Liver (tissue), 9 donors: Measurements from ENCODE around the gene BRAT1. TPM values are rescaled to one million over a fixed set of nuclear protein-coding genes. Genes with fewer than 3 reads are reported as not detected.

ENCODE experiments used
- DNase-seq: peaks from one replicate; pipeline ENCODE4 v3.0.0-alpha.2; 2017; ENCODE audit warnings: low spot score
- H3K27ac ChIP-seq, 2 donors: one replicate each; pipeline ENCODE4 v1.7.0; 2013; ENCODE audit warnings: inconsistent platforms in 2 of 2, low read length in 2 of 2, control low read depth in 1 of 2, low read depth in 1 of 2, mild to moderate bottlenecking in 1 of 2
- H3K27me3 ChIP-seq, 4 donors: one replicate each; pipeline versions ENCODE4 v1.6.1 to v1.7.0; 2013; ENCODE audit warnings: low read length in 3 of 4, inconsistent platforms in 1 of 4, mild to moderate bottlenecking in 1 of 4, moderate library complexity in 1 of 4; ENCODE audit not compliant: control insufficient read depth in 4 of 4, insufficient read depth in 4 of 4
- H3K36me3 ChIP-seq, 4 donors: one replicate each; pipeline versions ENCODE4 v1.6.1 to v1.7.0; 2013; ENCODE audit warnings: low read length in 3 of 4, mild to moderate bottlenecking in 3 of 4, low read depth in 1 of 4, moderate library complexity in 1 of 4; ENCODE audit not compliant: control insufficient read depth in 4 of 4, insufficient read depth in 3 of 4
- H3K4me1 ChIP-seq, 4 donors: one replicate each; pipeline versions ENCODE4 v1.6.1 to v1.7.0; 2013; ENCODE audit warnings: low read length in 3 of 4, mild to moderate bottlenecking in 3 of 4, moderate library complexity in 1 of 4; ENCODE audit not compliant: control insufficient read depth in 4 of 4, insufficient read depth in 4 of 4
- H3K4me3 ChIP-seq, 3 donors: one replicate each; pipeline versions ENCODE4 v1.6.1 to v1.7.0; 2013; ENCODE audit warnings: low read length in 3 of 3, control low read depth in 1 of 3, low read depth in 1 of 3, mild to moderate bottlenecking in 1 of 3
- H3K9ac ChIP-seq, 2 donors: one replicate each; pipeline ENCODE4 v1.7.0; 2013; ENCODE audit warnings: low read length in 2 of 2, mild to moderate bottlenecking in 2 of 2, moderate library complexity in 2 of 2, control low read depth in 1 of 2, low read depth in 1 of 2
- H3K9me3 ChIP-seq, 4 donors: one replicate each; pipeline versions ENCODE4 v1.6.1 to v1.7.0; 2013; ENCODE audit warnings: low read length in 3 of 4; ENCODE audit not compliant: control insufficient read depth in 4 of 4
- CTCF ChIP-seq: fragments of 150-350 bp; IDR thresholded peaks from 2 replicates; pipeline ENCODE4 v1.5.1; 2017; ENCODE audit warnings: improper control_type of control experiment, low read depth, low read length; ENCODE audit not compliant: missing input control
- EGR1 ChIP-seq, 2 donors: IDR thresholded peaks; 2 replicates each; pipeline ENCODE4 v1.6.1; 2016 to 2018; ENCODE audit warnings: antibody characterized with exemption in 2 of 2, low read depth in 2 of 2
- FOXA1 ChIP-seq: IDR thresholded peaks from 2 replicates; pipeline ENCODE4 v1.6.1; 2016; ENCODE audit warnings: antibody characterized with exemption
- FOXA2 ChIP-seq: IDR thresholded peaks from 2 replicates; pipeline ENCODE4 v1.6.1; 2016; ENCODE audit warnings: antibody characterized with exemption
- GABPA ChIP-seq, 2 donors: IDR thresholded peaks in 1 of 2; conservative IDR thresholded peaks in 1 of 2; 2 replicates each; pipeline ENCODE4 v1.6.1; 2016; ENCODE audit warnings: antibody characterized with exemption in 2 of 2, mild to moderate bottlenecking in 1 of 2, moderate library complexity in 1 of 2
- HNF4G ChIP-seq: IDR thresholded peaks from 2 replicates; pipeline ENCODE4 v1.6.1; 2016; ENCODE audit warnings: antibody characterized with exemption
- JUND ChIP-seq, 2 donors: IDR thresholded peaks; 2 replicates each; pipeline ENCODE4 v1.6.1; 2016; ENCODE audit warnings: antibody characterized with exemption in 2 of 2
- NR2F2 ChIP-seq: IDR thresholded peaks from 2 replicates; pipeline ENCODE4 v1.6.1; 2016; ENCODE audit warnings: antibody characterized with exemption
- RAD21 ChIP-seq, 2 donors: IDR thresholded peaks; 2 replicates each; pipeline ENCODE4 v1.6.1; 2016; ENCODE audit warnings: antibody characterized with exemption in 2 of 2, mild to moderate bottlenecking in 2 of 2
- SP1 ChIP-seq: IDR thresholded peaks from 2 replicates; pipeline ENCODE4 v1.6.1; 2018; ENCODE audit warnings: antibody characterized with exemption, mild to moderate bottlenecking
- YY1 ChIP-seq: IDR thresholded peaks from 2 replicates; pipeline ENCODE4 v1.6.1; 2016; ENCODE audit warnings: antibody characterized with exemption, mild to moderate bottlenecking
- WGBS: extraction: QIAGEN DNeasy Blood & Tissue Kit; methylation state at CpG from one replicate; pipeline ENCODE4 v1.1.7; 2013; 5-methylcytosine and 5-hydroxymethylcytosine counted together
- polyA plus RNA-seq, 2 donors: library from polyadenylated mRNA; stranded (reverse) in 1 of 2; unstranded in 1 of 2; fragments of 200-250 nt in 1 of 2; fragments of >200 nt in 1 of 2; fragmentation: Nextera tagmentation in 1 of 2; extraction: Ambion mirVana in 1 of 2; gene quantifications; one replicate each; pipeline versions ENCODE4 v1.2.1 to v1.2.3, GENCODE V29; 2013 to 2015
- total RNA-seq, 2 donors: library from RNA; depleted of rRNA; stranded (reverse); fragments of >200 nt; gene quantifications; one replicate each; pipeline ENCODE4 v1.2.3, GENCODE V29; 2014
- TF ChIP-seq, protein P1 (sequence below): IDR thresholded peaks from 2 replicates; pipeline ENCODE4 v1.6.1; 2016; ENCODE audit warnings: antibody characterized with exemption, mild to moderate bottlenecking
- TF ChIP-seq, protein P2 (sequence below): IDR thresholded peaks from 2 replicates; pipeline ENCODE4 v1.6.1; 2016; ENCODE audit warnings: antibody characterized with exemption
- donor health status: healthy.
- donor health status: healthy.
- donor health status: healthy.
- donor health status: healthy.
- donor health status: healthy.

BRAT1 gene
- total and polyA plus RNA-seq, 4 donors, result 10.0 to 20.7 (median 16.7) TPM

- TF ChIP-seq SP1, result no peak
- TF ChIP-seq, protein P1, sequence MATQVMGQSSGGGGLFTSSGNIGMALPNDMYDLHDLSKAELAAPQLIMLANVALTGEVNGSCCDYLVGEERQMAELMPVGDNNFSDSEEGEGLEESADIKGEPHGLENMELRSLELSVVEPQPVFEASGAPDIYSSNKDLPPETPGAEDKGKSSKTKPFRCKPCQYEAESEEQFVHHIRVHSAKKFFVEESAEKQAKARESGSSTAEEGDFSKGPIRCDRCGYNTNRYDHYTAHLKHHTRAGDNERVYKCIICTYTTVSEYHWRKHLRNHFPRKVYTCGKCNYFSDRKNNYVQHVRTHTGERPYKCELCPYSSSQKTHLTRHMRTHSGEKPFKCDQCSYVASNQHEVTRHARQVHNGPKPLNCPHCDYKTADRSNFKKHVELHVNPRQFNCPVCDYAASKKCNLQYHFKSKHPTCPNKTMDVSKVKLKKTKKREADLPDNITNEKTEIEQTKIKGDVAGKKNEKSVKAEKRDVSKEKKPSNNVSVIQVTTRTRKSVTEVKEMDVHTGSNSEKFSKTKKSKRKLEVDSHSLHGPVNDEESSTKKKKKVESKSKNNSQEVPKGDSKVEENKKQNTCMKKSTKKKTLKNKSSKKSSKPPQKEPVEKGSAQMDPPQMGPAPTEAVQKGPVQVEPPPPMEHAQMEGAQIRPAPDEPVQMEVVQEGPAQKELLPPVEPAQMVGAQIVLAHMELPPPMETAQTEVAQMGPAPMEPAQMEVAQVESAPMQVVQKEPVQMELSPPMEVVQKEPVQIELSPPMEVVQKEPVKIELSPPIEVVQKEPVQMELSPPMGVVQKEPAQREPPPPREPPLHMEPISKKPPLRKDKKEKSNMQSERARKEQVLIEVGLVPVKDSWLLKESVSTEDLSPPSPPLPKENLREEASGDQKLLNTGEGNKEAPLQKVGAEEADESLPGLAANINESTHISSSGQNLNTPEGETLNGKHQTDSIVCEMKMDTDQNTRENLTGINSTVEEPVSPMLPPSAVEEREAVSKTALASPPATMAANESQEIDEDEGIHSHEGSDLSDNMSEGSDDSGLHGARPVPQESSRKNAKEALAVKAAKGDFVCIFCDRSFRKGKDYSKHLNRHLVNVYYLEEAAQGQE, result no peak
- TF ChIP-seq NR2F2, result no peak
These were observed 31.8 kb downstream of the BRAT1 start (continued) for GRCh38 chr7:2523461-2523936.

- Histone ChIP-seq H3K9ac (no peak overlapping the region), H3K27ac (peak overlapping the region in 1 of 2 donors; percentile 28), H3K27me3 (no peaks in the 10 kb centered on the region), H3K9me3 (no peaks in the 10 kb centered on the region), H3K36me3 (no peaks in the 10 kb centered on the region), H3K4me3 (peak overlapping the region in 1 of 3 donors; percentile 59), H3K4me1 (peaks cover 2 to 34% (median 11%) of the 10 kb centered on the region in 4 donors)
- DNase-seq, result no peak
- WGBS, result 61% methylated on average over 19 of the region's 19 CpGs
- TF ChIP-seq EGR1 (IDR thresholded peaks at IDR 0.05; ENCODE audit: low read depth in 2 of 2) (no peak), NR2F2 (no peak), JUND (IDR thresholded peaks at IDR 0.05) (no peak), GABPA (IDR thresholded peaks at IDR 0.05 in 1 of 2, conservative IDR thresholded peaks at IDR 0.05 in 1 of 2) (no peak)
These were observed 32.4 kb downstream of the BRAT1 start for GRCh38 chr7:2522780-2523433.

- peak; percentile 15 for TF ChIP-seq NR2F2
- TF ChIP-seq YY1, result no peak
- Histone ChIP-seq H3K4me3 (peak overlapping the region in 1 of 3 donors; percentile 59), H3K9me3 (no peaks in the 10 kb centered on the region), H3K4me1 (peaks cover 2 to 32% (median 11%) of the 10 kb centered on the region in 4 donors), H3K27ac (no peak overlapping the region), H3K9ac (no peak overlapping the region), H3K36me3 (no peaks in the 10 kb centered on the region), H3K27me3 (no peaks in the 10 kb centered on the region)
- 16% methylated on average over 17 of the region's 17 CpGs for WGBS
- DNase-seq, result no peak
These were observed 33.3 kb downstream of the BRAT1 start for GRCh38 chr7:2521952-2522591.

GRCh38 chr7:2521341-2521745 is 34.0 kb downstream of the BRAT1 start:
- DNase-seq, result no peak
- H3K4me1 ChIP-seq, result peaks cover 2 to 32% (median 11%) of the 10 kb centered on the region in 4 donors
- H3K27ac ChIP-seq, result no peak overlapping the region
- TF ChIP-seq SP1 (no peak), GABPA (IDR thresholded peaks at IDR 0.05 in 1 of 2, conservative IDR thresholded peaks at IDR 0.05 in 1 of 2) (no peak), CTCF (no peak), HNF4G (no peak), FOXA2 (no peak), FOXA1 (no peak), RAD21 (IDR thresholded peaks at IDR 0.05) (no peak)
- TF ChIP-seq, protein P2, sequence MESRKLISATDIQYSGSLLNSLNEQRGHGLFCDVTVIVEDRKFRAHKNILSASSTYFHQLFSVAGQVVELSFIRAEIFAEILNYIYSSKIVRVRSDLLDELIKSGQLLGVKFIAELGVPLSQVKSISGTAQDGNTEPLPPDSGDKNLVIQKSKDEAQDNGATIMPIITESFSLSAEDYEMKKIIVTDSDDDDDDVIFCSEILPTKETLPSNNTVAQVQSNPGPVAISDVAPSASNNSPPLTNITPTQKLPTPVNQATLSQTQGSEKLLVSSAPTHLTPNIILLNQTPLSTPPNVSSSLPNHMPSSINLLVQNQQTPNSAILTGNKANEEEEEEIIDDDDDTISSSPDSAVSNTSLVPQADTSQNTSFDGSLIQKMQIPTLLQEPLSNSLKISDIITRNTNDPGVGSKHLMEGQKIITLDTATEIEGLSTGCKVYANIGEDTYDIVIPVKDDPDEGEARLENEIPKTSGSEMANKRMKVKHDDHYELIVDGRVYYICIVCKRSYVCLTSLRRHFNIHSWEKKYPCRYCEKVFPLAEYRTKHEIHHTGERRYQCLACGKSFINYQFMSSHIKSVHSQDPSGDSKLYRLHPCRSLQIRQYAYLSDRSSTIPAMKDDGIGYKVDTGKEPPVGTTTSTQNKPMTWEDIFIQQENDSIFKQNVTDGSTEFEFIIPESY, result no peak
- TF ChIP-seq, protein P1, result no peak

More at GRCh38 chr7:2521341-2521745, 34.0 kb downstream of the BRAT1 start:
- Histone ChIP-seq H3K4me3 (peak overlapping the region in 1 of 3 donors; percentile 59), H3K9me3 (no peaks in the 10 kb centered on the region), H3K9ac (no peak overlapping the region), H3K27me3 (no peaks in the 10 kb centered on the region), H3K36me3 (no peaks in the 10 kb centered on the region)
- WGBS, result 34% methylated on average over 21 of the region's 21 CpGs
